ENCODE data around the gene OR52J3. TPM values are rescaled to one million over a fixed set of nuclear protein-coding genes. Genes with fewer than 3 reads are reported as not detected.
"Not testable (repeated sequence)": the region's sequence is repeated elsewhere in the genome, so short reads cannot be mapped to it uniquely, and the experiment has no call there.

Gene OR52J3
- total and polyA plus RNA-seq, 2 experiments from 2014 or later, result not detected

- no peaks in the 10 kb centered on the region for H3K36me3 ChIP-seq (ENCODE audit: low read depth)
- DNase-seq, result no peak
- no peak overlapping the region for H3K9ac ChIP-seq
- H3K79me2 ChIP-seq (ENCODE audit: insufficient read depth), result no peaks in the 10 kb centered on the region
- H2AFZ ChIP-seq, result no peak overlapping the region
- TF ChIP-seq EZH2phosphoT487 (IDR thresholded peaks at IDR 0.05; ENCODE audit: insufficient read depth, low read depth) (no peak), EZH2 (IDR thresholded peaks at IDR 0.05; ENCODE audit: insufficient read depth, poor library complexity, severe bottlenecking) (no peak)
- in situ Hi-C loops (cut with MboI), result no loop called here
- no peaks in the 10 kb centered on the region for H3K4me1 ChIP-seq (ENCODE audit: insufficient read depth)
- H3K9me2 ChIP-seq (ENCODE audit: insufficient read depth), result no peaks in the 10 kb centered on the region
- 14% methylated on average over 4 of the region's 4 CpGs for WGBS, 2 experiments (ENCODE audit: low coverage in 1 of 2, low lambda C conversion rate in 2 of 2, missing lambda C conversion rate in 2 of 2)
- H3K27ac ChIP-seq, result no peak overlapping the region
- H3F3A ChIP-seq (ENCODE audit: insufficient read depth), result no peaks in the 10 kb centered on the region
- no peaks in the 10 kb centered on the region for H3K27me3 ChIP-seq (replicated peaks; ENCODE audit: insufficient read depth)
- no peak overlapping the region for H3K4me3 ChIP-seq
- H3K9me3 ChIP-seq (ENCODE audit: low read depth), result no peaks in the 10 kb centered on the region
- no peaks in the 10 kb centered on the region for H4K20me1 ChIP-seq (ENCODE audit: insufficient read depth)
- no peak overlapping the region for H3K4me2 ChIP-seq (ENCODE audit: unreplicated experiment)
Measured at GRCh38 chr11:5040876-5041275, 5.5 kb upstream of the OR52J3 start.

GRCh38 chr11:5042091-5042490 is 4.2 kb upstream of the OR52J3 start:
- no peak overlapping the region for H3K4me3 ChIP-seq
- H3K9me2 ChIP-seq (ENCODE audit: insufficient read depth), result no peaks in the 10 kb centered on the region
- no peak overlapping the region for H3K9ac ChIP-seq
- H3K27ac ChIP-seq, result no peak overlapping the region
- no peaks in the 10 kb centered on the region for H3K36me3 ChIP-seq (ENCODE audit: low read depth)
- H3K27me3 ChIP-seq (replicated peaks; ENCODE audit: insufficient read depth), result no peaks in the 10 kb centered on the region
- no peaks in the 10 kb centered on the region for H3K79me2 ChIP-seq (ENCODE audit: insufficient read depth)
- TF ChIP-seq EZH2 (IDR thresholded peaks at IDR 0.05; ENCODE audit: insufficient read depth, poor library complexity, severe bottlenecking), result no peak
- TF ChIP-seq EZH2phosphoT487 (IDR thresholded peaks at IDR 0.05; ENCODE audit: insufficient read depth, low read depth), result no peak
- WGBS, 2 experiments (ENCODE audit: low coverage in 1 of 2, low lambda C conversion rate in 2 of 2, missing lambda C conversion rate in 2 of 2), result 20 to 24% methylated on average over 3 of the region's 3 CpGs
- in situ Hi-C loops (cut with MboI), result no loop called here
- no peaks in the 10 kb centered on the region for H3K9me3 ChIP-seq (ENCODE audit: low read depth)
- no peak overlapping the region for H3K4me2 ChIP-seq (ENCODE audit: unreplicated experiment)
- no peaks in the 10 kb centered on the region for H4K20me1 ChIP-seq (ENCODE audit: insufficient read depth)
- H2AFZ ChIP-seq, result no peak overlapping the region
- DNase-seq, result peak; percentile 13
- H3F3A ChIP-seq (ENCODE audit: insufficient read depth), result no peaks in the 10 kb centered on the region
- H3K4me1 ChIP-seq (ENCODE audit: insufficient read depth), result no peaks in the 10 kb centered on the region

- Histone ChIP-seq H3K4me3 (no peak overlapping the region), H4K20me1 (ENCODE audit: insufficient read depth) (no peaks in the 10 kb centered on the region), H3K27ac (no peak overlapping the region), H3K4me2 (ENCODE audit: unreplicated experiment) (no peak overlapping the region), H3K27me3 (replicated peaks; ENCODE audit: insufficient read depth) (no peaks in the 10 kb centered on the region), H2AFZ (no peak overlapping the region), H3K79me2 (ENCODE audit: insufficient read depth) (no peaks in the 10 kb centered on the region), H3K9me2 (ENCODE audit: insufficient read depth) (no peaks in the 10 kb centered on the region), H3F3A (ENCODE audit: insufficient read depth) (no peaks in the 10 kb centered on the region), H3K36me3 (ENCODE audit: low read depth) (no peaks in the 10 kb centered on the region), H3K9me3 (ENCODE audit: low read depth) (no peaks in the 10 kb centered on the region), H3K9ac (no peak overlapping the region), H3K4me1 (ENCODE audit: insufficient read depth) (no peaks in the 10 kb centered on the region)
- TF ChIP-seq EZH2 (IDR thresholded peaks at IDR 0.05; ENCODE audit: insufficient read depth, poor library complexity, severe bottlenecking) (no peak), EZH2phosphoT487 (IDR thresholded peaks at IDR 0.05; ENCODE audit: insufficient read depth, low read depth) (no peak)
- WGBS, 2 experiments (ENCODE audit: low coverage in 1 of 2, low lambda C conversion rate in 2 of 2, missing lambda C conversion rate in 2 of 2), result 33 to 35% methylated on average over 2 of the region's 2 CpGs
- peak; percentile 48 for DNase-seq
- in situ Hi-C loops (cut with MboI), result no loop called here
Measured at GRCh38 chr11:5043380-5043779, 2.9 kb upstream of the OR52J3 start.

DNA sequence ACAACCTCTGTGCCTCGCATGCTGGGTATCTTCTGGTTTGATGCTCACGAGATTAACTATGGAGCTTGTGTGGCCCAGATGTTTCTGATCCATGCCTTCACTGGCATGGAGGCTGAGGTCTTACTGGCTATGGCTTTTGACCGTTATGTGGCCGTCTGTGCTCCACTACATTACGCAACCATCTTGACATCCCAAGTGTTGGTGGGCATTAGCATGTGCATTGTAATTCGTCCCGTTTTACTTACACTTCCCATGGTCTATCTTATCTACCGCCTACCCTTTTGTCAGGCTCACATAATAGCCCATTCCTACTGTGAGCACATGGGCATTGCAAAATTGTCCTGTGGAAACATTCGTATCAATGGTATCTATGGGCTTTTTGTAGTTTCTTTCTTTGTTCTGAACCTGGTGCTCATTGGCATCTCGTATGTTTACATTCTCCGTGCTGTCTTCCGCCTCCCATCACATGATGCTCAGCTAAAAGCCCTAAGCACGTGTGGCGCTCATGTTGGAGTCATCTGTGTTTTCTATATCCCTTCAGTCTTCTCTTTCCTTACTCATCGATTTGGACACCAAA is 516 bp downstream of the OR52J3 start:
- no peak overlapping the region for H3K27ac ChIP-seq
- H3K4me2 ChIP-seq (ENCODE audit: unreplicated experiment), result no peak overlapping the region
- no peak overlapping the region for H3K4me3 ChIP-seq
- H2AFZ ChIP-seq, result no peak overlapping the region
- H3K4me1 ChIP-seq (ENCODE audit: insufficient read depth), result no peaks in the 10 kb centered on the region
- no peaks in the 10 kb centered on the region for H3K9me3 ChIP-seq (ENCODE audit: low read depth)
- no peaks in the 10 kb centered on the region for H3K36me3 ChIP-seq (ENCODE audit: low read depth)
- H3K9me2 ChIP-seq (ENCODE audit: insufficient read depth), result no peaks in the 10 kb centered on the region
- no peaks in the 10 kb centered on the region for H3K79me2 ChIP-seq (ENCODE audit: insufficient read depth)
- no peaks in the 10 kb centered on the region for H4K20me1 ChIP-seq (ENCODE audit: insufficient read depth)
- TF ChIP-seq EZH2 (IDR thresholded peaks at IDR 0.05; ENCODE audit: insufficient read depth, poor library complexity, severe bottlenecking) (no peak), EZH2phosphoT487 (IDR thresholded peaks at IDR 0.05; ENCODE audit: insufficient read depth, low read depth) (no peak)
- no peaks in the 10 kb centered on the region for H3F3A ChIP-seq (ENCODE audit: insufficient read depth)
- DNase-seq, result no peak
- in situ Hi-C loops (cut with MboI), result no loop called here
- no peak overlapping the region for H3K9ac ChIP-seq
- H3K27me3 ChIP-seq (replicated peaks; ENCODE audit: insufficient read depth), result no peaks in the 10 kb centered on the region
- 32 to 42% methylated on average over 15 of the region's 15 CpGs for WGBS, 2 experiments (ENCODE audit: low coverage in 1 of 2, low lambda C conversion rate in 2 of 2, missing lambda C conversion rate in 2 of 2)

- H3K27me3 ChIP-seq (replicated peaks; ENCODE audit: insufficient read depth); H3K4me1 ChIP-seq (ENCODE audit: insufficient read depth); H4K20me1 ChIP-seq (ENCODE audit: insufficient read depth); H3K27ac ChIP-seq; H3K4me3 ChIP-seq; H3F3A ChIP-seq (ENCODE audit: insufficient read depth); H3K4me2 ChIP-seq (ENCODE audit: unreplicated experiment); H3K9ac ChIP-seq; H3K36me3 ChIP-seq (ENCODE audit: low read depth); in situ Hi-C loops (cut with MboI); H3K9me2 ChIP-seq (ENCODE audit: insufficient read depth); H3K79me2 ChIP-seq (ENCODE audit: insufficient read depth); DNase-seq; H3K9me3 ChIP-seq (ENCODE audit: low read depth); H2AFZ ChIP-seq: not testable (repeated sequence)
- 1% methylated on average over 5 of the region's 5 CpGs for WGBS, 2 experiments (ENCODE audit: low coverage in 1 of 2, low lambda C conversion rate in 2 of 2, missing lambda C conversion rate in 2 of 2)
Measured at GRCh38 chr11:5058679-5059078, 12.4 kb downstream of the OR52J3 start.
